PFSK-1 (cell line): ENCODE data around the gene GFOD1.

Source experiments
- POLR2AphosphoS5 ChIP-seq: IDR thresholded peaks from 2 replicates; pipeline ENCODE4 v1.6.1; 2012; ENCODE audit warnings: low read depth, mild to moderate bottlenecking, control low read depth, low read length, moderate library complexity
- REST ChIP-seq, 2 experiments: IDR thresholded peaks; 2 replicates each; pipeline versions ENCODE4 v1.6.1 to v1.8.0; 2011 to 2012; ENCODE audit warnings: low read depth in 2 of 2, low read length in 2 of 2, control low read depth in 1 of 2, inconsistent platforms in 1 of 2, mild to moderate bottlenecking in 1 of 2, moderate library complexity in 1 of 2; ENCODE audit not compliant: insufficient read depth in 1 of 2
- TAF1 ChIP-seq: IDR thresholded peaks from 2 replicates; pipeline ENCODE4 v1.6.1; 2012; ENCODE audit warnings: low read length, control low read depth, borderline replicate concordance; ENCODE audit not compliant: insufficient read depth

- no peak for TF ChIP-seq POLR2AphosphoS5
- no peak for TF ChIP-seq TAF1
- TF ChIP-seq REST (IDR thresholded peaks at IDR 0.05; ENCODE audit: insufficient read depth in 1 of 2, low read depth in 2 of 2, low read length in 2 of 2), result no peak
These were observed 68.6 kb downstream of the GFOD1 start for GRCh38 chr6:13418844-13419243.
